Brain pericyte (primary cell): ENCODE results near the gene KLHL29.

Experiments
- DNase-seq: peaks from one replicate; pipeline ENCODE4 v3.0.0-alpha.2; 2012; ENCODE audit warnings: low read depth, low spot score

KLHL29 gene

DNA sequence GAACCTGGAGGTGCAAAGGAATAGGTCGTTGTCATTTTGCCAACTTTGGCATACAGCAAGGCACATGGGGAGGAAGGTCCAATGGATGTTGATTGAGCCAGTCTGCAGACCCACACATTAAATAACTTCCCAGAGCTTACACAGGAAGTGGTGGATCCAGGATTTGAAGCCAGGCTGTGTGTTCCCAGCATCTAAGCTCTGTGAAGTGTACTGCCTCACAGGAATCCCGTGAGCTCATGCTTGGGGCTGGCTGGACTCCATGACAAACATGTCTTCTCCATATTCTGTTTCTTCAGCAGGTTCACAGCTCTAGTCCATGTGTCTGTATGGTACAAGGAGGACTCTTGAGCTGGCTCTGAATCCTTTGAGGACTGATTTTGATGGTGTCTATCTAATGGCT, 63.9 kb downstream of the KLHL29 start:
- DNase-seq, result no peak

- DNase-seq, result no peak
These were observed 64.4 kb downstream of the KLHL29 start for GRCh38 chr2:23449413-23449812.

- no peak for DNase-seq
These were observed 64.9 kb downstream of the KLHL29 start for GRCh38 chr2:23449831-23450331.

DNA sequence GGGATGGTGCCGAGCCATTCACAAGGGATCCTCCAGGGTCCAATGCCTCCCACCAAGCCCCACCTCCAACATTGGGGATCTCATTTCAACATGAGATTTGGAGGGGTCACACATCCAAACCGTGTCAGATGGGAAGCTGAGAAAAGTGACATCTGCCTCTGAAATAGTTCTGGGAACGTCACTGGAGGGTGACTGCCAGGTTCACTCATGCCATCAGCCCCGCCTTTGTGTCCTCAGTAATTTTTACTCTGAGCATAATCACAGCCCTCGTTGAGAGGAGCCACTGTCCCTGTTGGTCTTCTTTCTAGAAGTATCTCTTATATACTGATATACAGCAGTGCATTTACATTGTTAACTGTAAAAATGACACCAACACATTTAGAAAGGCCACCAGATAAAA, 67.4 kb downstream of the KLHL29 start:
- DNase-seq, result no peak

DNA sequence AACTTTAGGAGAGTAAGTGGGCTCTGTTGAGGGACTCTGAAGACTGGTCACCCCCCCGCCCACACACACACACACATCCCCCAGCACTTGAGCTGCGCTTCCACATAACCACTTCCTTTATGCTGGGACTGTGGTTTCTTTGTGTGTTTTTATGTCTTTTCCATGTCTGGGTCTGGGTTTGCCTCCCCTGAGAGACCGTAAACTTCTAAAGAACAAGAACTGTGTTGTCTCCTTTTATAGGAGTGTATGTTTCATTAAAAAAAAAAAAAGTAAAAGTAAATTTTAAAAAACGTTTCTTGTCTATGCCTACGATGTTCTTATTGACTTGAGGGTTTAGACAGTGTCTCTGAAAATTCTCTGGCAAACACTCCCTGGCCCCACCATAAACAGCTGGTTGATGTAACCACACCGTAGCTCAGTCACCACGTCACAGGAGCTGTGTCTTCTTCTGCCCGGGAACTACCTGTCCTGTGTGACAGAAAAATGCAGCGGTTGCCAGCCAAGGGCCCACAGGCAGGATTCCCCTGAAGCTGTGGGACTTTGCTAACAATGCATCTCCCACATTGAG, 68.0 kb downstream of the KLHL29 start:
- DNase-seq, result no peak

GRCh38 chr2:23453432-23453831, 68.5 kb downstream of the KLHL29 start:
- DNase-seq, result no peak

- DNase-seq, result no peak
These were observed 69.0 kb downstream of the KLHL29 start for GRCh38 chr2:23453836-23454460.

- no peak for DNase-seq
These were observed 69.6 kb downstream of the KLHL29 start for GRCh38 chr2:23454501-23455120.

- no peak for DNase-seq
These were observed 71.4 kb downstream of the KLHL29 start for GRCh38 chr2:23456396-23456795.

GRCh38 chr2:23456881-23457760, 72.1 kb downstream of the KLHL29 start:
- no peak for DNase-seq

DNA sequence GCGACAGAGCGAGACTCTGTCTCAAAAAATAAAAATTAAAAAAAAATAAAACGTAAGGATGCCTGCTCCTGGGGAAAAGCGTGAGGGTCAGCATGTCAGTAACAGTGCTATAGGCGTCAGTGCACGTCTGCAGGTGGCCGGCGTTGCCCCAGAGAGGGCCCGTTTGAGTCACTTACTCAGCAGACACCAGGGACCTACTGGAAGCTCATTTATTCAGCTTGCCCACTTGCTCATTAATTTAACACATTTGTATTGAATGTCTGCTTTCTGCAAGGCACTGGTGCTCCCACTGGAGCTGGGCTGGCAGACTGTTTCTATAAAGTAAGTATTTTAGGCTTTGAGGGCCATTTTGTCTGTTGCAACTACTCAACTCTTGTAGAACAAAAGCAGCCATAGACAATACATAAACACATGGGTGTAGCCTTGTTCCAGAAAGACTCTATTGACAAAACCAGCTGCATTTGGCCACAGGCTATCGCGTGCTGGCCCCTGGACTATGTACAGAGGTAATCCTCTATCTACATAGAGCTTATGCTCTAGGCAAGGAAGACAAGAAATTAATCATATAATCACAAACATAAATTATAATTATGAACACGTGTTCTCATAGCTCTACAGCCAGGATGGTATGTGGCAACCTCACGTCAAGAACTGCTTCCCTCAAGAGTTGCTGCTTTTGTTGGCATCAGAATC, 73.2 kb downstream of the KLHL29 start:
- DNase-seq, result no peak

- no peak for DNase-seq
These were observed 74.1 kb downstream of the KLHL29 start for GRCh38 chr2:23459032-23459431.

GRCh38 chr2:23460228-23460627, 75.2 kb downstream of the KLHL29 start:
- no peak for DNase-seq

DNA sequence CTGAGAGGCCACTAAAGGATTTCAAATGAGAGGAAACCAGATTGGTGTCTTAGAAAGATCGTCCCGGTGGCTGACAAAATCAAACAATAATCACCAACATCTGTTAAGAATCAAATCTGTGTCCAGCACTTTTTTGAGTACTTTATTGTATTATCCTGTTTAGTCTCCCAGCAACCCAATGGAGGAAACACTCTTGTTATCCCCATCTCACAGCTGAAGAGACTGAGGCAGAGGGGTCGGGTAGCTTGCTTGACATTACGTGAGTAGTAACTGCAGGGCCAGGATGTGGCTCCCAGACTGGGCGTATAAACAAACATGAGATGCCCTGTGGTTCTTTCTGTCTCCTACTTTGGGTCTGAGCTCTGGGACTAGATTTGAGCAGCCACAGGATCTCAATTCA, 76.0 kb downstream of the KLHL29 start:
- DNase-seq, result no peak

GRCh38 chr2:23464156-23464555, 79.2 kb downstream of the KLHL29 start:
- no peak for DNase-seq

DNA sequence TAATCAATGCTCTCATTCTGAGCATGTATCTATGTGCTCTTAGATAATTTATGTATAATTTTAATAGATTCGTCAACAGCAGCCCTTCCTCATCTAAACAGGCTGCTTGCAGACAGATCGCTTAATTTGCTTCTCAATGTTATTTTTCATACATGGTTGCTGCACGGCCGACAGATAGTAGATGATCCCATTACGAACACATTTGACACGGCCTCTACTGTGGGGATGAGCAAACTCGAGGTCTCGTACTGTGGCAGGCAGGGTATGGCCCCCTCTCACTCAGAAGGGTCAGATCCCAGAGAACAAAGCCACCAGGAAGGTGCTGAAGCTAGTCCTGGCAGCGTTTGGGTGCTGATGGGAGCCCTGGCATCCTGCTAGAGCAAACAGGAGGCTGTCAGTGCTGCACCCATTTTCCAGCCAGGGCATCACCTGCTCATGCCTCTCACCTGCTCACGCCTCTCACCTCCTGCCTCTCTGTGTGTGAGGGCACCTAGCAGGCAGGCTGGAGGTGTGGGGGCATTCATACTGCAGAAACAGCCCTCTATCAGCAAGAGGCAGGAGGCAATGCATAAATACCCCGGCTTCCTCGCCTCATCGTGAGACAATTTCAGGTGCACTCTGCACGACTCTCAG, 80.0 kb downstream of the KLHL29 start:
- DNase-seq, result no peak

- DNase-seq, result no peak
These were observed 81.0 kb downstream of the KLHL29 start for GRCh38 chr2:23465936-23466335.

DNA sequence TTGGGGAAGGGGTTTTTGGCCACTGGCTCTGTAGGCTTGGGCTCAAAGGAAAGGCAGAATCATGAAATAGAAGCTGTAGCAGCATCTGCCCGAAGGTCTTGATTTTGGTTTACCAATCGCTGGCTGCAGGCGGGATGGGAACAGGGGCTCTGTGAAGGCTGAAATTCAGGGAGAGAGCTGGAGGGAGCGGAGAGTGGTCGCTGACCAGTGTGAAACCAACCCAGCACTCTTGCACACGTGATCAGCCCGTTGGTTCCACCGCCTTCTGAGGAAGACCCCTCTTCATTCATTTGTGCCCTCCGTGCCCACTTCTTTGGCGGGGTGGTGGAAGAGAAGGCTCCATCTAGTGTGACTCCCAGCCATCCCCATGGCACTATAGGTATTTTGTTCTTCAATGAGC, 82.6 kb downstream of the KLHL29 start:
- DNase-seq, result no peak

- DNase-seq, result no peak
These were observed 83.6 kb downstream of the KLHL29 start for GRCh38 chr2:23468474-23469141.

GRCh38 chr2:23469142-23469540, 84.2 kb downstream of the KLHL29 start:
- DNase-seq, result no peak

DNA sequence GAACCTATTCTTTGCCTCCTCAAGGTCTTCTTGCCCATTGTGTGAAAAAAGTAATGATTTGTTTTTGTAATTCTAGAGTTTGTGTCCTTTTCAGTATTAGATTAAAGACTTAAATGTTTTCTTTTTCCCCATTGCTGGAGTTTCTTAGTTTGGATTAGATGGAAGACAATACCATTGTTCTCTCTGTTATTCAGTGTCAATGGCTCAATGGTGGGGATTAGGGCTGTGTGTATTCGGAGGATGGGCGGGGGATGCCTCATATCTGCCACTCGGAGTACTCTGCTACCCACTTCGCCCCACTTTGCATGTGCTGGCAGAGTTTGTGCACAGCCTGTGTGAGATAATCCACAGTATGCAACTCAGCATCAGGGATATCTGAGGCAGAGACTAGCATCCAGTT, 90.1 kb downstream of the KLHL29 start:
- no peak for DNase-seq
